ENCODE results near the gene SPOCK3. TPM values are rescaled to one million over a fixed set of nuclear protein-coding genes. Genes with fewer than 3 reads are reported as not detected.

The SPOCK3 gene
- total RNA-seq, 1 donor from 2014 or later: 0.74 TPM

DNA sequence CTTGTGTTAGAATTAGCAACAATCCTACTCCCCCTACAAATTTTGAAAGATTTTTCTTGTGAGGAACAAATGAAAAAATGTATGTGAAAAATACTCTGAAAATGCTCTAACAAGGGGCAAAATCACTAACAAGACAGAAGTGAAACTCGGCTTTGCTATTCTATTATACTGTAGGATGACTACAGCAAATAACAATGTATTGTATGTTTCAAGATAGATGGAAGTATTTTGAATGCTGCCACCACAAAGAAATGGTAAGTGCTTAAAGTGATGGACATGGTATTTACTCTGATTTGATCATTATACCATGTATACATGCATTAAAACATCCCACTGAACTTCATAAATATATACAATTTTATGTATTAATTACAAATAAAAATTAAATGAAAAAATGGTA lies 192.8 kb downstream of the SPOCK3 start:
- intact Hi-C loops (cut with DNase I): no loop called here
- H3K4me3 ChIP-seq: no peak overlapping the region
- DNase-seq: no peak
- no peak for ATAC-seq
- H3K27me3 ChIP-seq (ENCODE audit: low read depth): no peaks in the 10 kb centered on the region
- no peak overlapping the region for H3K27ac ChIP-seq
- no peaks in the 10 kb centered on the region for H3K9me3 ChIP-seq
- TF ChIP-seq, protein P1, sequence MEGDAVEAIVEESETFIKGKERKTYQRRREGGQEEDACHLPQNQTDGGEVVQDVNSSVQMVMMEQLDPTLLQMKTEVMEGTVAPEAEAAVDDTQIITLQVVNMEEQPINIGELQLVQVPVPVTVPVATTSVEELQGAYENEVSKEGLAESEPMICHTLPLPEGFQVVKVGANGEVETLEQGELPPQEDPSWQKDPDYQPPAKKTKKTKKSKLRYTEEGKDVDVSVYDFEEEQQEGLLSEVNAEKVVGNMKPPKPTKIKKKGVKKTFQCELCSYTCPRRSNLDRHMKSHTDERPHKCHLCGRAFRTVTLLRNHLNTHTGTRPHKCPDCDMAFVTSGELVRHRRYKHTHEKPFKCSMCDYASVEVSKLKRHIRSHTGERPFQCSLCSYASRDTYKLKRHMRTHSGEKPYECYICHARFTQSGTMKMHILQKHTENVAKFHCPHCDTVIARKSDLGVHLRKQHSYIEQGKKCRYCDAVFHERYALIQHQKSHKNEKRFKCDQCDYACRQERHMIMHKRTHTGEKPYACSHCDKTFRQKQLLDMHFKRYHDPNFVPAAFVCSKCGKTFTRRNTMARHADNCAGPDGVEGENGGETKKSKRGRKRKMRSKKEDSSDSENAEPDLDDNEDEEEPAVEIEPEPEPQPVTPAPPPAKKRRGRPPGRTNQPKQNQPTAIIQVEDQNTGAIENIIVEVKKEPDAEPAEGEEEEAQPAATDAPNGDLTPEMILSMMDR (IDR thresholded peaks at IDR 0.05): no peak
- H3K36me3 ChIP-seq: no peaks in the 10 kb centered on the region
- H3K4me1 ChIP-seq: no peaks in the 10 kb centered on the region

DNA sequence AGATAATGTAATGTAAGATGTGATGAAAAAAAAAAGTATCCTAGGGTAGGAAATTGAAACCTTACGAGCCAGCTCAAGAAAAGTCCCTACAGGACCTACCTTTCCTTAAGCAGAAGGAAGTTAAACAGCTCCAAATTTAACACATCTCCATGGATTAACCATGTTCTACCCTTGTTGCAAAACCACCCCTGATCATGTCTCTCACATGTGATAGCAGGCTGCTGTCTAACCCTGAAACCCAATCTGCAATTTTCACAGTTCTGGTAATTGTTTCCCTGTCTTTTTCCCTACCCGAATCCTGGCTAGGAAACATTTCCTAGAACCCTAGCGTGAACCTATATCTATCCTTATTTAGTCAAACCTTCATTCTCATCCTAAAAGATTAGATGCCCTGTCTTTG lies 198.9 kb downstream of the SPOCK3 start:
- Histone ChIP-seq H3K4me3 (no peak overlapping the region), H3K9me3 (no peaks in the 10 kb centered on the region), H3K4me1 (no peaks in the 10 kb centered on the region), H3K36me3 (no peaks in the 10 kb centered on the region), H3K27ac (no peak overlapping the region), H3K27me3 (ENCODE audit: low read depth) (no peaks in the 10 kb centered on the region)
- ATAC-seq (no peak), DNase-seq (no peak)
- intact Hi-C loops (cut with DNase I): no loop called here
- TF ChIP-seq, protein P1 (IDR thresholded peaks at IDR 0.05): no peak

DNA sequence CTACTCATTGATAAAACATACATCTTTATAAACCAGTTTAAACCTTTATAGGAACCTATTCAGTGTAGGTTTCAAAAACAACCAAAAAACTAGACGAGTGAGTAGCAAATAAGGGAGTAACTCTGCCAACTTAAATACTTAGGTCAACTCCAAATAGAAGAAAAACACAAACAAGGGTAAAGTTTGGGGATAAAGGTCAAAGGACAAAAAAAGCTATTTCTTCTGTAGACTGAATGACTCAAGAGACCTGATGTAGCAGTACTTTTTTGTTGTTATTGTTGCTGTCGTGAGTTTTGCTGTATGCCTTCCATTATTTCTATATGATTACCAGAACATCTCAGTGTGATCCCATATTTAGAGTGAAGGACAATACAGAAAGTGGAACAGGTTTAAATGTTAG lies 199.3 kb downstream of the SPOCK3 start:
- H3K4me3 ChIP-seq: no peak overlapping the region
- no peak overlapping the region for H3K27ac ChIP-seq
- H3K27me3 ChIP-seq (ENCODE audit: low read depth): no peaks in the 10 kb centered on the region
- no peaks in the 10 kb centered on the region for H3K9me3 ChIP-seq
- ATAC-seq (no peak), DNase-seq (no peak)
- intact Hi-C loops (cut with DNase I): no loop called here
- H3K36me3 ChIP-seq: no peaks in the 10 kb centered on the region
- H3K4me1 ChIP-seq: no peaks in the 10 kb centered on the region
- TF ChIP-seq, protein P1 (IDR thresholded peaks at IDR 0.05): no peak

DNA sequence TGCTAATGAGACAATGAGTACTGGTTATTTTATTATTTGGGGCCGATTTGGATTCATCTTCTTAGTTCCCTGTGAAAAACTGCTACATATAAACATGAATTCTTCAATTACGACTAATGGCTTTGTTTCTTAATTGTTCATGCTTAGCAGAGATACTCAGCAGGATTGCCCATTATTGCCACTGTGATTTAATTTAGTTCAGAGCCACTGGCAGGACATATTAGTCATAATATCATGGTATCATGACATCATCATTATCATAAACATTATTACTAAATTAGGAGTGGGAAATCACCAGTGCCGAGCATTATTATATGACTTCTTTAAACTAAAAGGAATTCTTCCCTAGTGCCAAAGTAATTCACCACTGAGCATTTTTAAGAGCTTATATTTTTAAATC lies 201.4 kb downstream of the SPOCK3 start:
- Histone ChIP-seq H3K4me3 (no peak overlapping the region), H3K27ac (no peak overlapping the region), H3K9me3 (no peaks in the 10 kb centered on the region), H3K4me1 (no peaks in the 10 kb centered on the region), H3K36me3 (no peaks in the 10 kb centered on the region), H3K27me3 (ENCODE audit: low read depth) (no peaks in the 10 kb centered on the region)
- DNase-seq (no peak), ATAC-seq (no peak)
- TF ChIP-seq, protein P1 (IDR thresholded peaks at IDR 0.05): no peak
- intact Hi-C loops (cut with DNase I): no loop called here

DNA sequence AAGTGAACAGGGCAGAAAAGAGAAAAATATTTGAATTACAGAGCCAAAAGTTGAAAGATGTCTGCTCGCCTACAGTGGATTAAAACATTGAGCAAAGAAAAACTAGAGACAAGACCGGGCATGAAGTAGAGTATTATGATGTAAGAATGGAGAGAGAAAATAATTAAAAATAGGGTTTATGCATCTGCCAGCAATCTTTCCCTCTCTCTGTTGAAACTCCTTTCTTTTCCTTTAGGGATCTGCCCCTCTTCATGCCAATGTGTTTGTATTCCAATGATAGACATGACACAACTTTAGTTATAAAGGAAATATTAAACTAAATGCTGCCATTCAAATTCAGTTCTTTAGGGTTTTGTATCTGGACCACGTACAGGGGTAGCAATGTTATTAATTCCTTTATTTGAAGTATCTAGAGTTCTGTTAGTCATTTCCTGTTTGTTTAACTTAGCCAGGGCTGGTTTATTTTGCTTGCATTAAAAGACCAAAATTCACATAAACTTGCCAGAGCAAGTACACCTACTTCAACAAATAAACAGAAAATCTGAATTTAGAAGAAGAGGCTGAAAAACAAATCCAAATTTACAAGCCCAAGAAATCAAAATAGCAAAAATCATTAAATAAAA lies 202.6 kb downstream of the SPOCK3 start:
- no peak for DNase-seq
- Histone ChIP-seq H3K4me1 (no peaks in the 10 kb centered on the region), H3K4me3 (no peak overlapping the region), H3K36me3 (no peaks in the 10 kb centered on the region), H3K9me3 (no peaks in the 10 kb centered on the region), H3K27me3 (ENCODE audit: low read depth) (no peaks in the 10 kb centered on the region), H3K27ac (no peak overlapping the region)
- TF ChIP-seq, protein P1 (IDR thresholded peaks at IDR 0.05): no peak
- intact Hi-C loops (cut with DNase I): no loop called here
- no peak for ATAC-seq
